GM04503 (cell line): ENCODE results near the gene NAIF1.
"Not testable (repeated sequence)": the region's sequence is repeated elsewhere in the genome, so short reads cannot be mapped to it uniquely, and the experiment has no call there.

Source experiments
- DNase-seq: peaks from one replicate; pipeline ENCODE4 v3.0.0-alpha.2; 2012; ENCODE audit warnings: low read depth

The NAIF1 gene

DNA sequence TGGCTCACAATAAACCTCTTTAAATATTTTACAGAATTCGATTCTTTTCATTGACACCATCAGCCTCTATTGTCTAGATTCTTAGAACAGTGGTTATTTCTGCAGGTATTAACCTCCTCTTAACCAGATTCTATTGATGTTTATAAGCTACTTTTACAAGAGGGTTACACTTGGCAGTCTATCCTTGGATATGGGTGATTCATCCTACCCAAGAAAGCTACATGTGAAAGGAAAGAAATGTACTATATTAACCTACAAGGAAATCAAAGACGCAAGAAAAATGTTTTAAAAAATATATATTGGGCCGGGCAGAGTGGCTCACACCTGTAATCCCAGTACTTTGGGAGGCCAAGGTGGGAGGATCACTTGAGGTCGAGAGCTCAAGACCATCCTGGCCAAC, 17.6 kb upstream of the NAIF1 start:
- no peak for DNase-seq

GRCh38 chr9:128082151-128082550, 15.0 kb upstream of the NAIF1 start:
- DNase-seq = no peak

DNA sequence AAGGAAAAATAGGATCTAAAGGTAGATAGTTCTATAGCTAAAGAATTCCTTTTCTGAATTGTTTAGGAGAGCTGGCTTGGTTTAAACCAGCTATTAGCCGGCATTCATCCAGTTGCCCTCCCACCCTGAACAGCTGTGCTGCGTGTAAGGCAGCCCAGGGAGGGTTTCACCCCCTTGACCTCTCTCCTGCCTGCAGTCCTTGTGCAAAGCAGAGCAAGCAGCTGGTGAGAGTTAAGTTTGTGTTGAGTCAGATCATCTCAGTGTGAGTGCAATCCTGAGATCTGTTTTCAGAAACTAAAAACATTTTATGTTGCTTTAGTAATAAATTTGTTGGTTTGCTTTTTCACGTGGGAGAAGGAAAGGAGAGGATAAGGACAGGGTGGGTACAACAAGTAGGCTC, 13.9 kb upstream of the NAIF1 start:
- DNase-seq = peak; percentile 83

DNA sequence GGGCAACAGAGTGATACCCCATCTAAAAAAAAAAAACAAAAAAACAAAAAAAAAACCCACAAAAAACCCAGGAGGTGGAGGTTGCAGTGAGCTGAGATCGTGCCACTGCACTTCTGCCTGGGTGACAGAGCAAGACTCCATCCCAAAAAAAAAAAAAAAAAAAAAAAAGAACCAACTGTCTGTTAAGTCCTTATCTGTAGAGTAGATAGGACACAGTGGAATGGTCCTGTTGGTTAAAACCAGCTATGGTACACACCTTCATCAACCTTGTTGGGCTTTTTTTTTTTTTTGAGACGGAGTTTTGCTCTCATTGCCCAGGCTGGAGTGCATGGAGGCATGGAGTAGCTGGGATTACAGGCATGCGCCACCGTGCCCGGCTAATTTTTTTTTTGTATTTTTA, 13.1 kb upstream of the NAIF1 start:
- DNase-seq = no peak

DNA sequence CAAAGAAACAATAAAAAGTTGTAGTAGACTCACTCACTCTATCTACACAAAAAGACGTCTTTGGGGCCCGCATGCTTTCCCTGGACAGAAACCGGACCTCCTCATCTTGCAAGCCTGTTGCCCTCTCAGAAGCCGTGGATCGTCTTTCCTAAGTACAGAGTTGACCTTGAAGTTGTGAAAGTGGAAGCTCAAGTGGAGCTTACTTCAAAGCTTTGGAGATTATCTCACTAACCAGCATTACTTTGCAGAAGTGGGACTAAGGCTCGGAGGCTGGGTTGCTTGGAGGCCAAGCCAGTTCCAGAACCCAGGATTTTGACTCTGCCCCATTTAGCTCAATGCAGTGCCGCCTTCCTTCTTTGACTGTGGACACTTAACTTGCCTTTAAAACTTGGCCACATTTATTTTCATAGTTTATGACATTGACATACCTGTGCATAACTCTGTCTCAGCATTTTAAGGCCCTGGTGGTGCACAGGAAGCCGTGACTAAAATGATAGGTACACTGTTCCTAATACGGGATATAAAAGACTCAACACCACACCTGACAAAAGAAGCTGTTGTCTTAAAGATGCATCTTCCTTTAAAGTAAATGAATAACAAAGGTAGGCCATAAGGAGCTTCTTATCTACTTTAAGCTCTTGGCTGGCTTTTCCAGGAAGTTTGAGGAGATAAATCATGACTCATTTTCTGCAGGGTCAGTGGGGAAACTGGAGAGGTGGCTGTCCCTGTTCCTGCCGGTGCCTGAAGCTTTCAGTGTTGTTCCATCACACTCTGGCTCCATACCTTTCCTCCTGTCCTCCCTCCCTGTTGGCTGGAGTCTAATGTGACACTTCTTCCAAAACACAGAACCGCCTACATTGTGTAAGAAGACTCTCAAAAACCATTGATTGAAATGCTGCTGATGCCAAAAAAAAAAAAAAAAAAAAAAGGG, 11.6 kb upstream of the NAIF1 start:
- no peak for DNase-seq

DNA sequence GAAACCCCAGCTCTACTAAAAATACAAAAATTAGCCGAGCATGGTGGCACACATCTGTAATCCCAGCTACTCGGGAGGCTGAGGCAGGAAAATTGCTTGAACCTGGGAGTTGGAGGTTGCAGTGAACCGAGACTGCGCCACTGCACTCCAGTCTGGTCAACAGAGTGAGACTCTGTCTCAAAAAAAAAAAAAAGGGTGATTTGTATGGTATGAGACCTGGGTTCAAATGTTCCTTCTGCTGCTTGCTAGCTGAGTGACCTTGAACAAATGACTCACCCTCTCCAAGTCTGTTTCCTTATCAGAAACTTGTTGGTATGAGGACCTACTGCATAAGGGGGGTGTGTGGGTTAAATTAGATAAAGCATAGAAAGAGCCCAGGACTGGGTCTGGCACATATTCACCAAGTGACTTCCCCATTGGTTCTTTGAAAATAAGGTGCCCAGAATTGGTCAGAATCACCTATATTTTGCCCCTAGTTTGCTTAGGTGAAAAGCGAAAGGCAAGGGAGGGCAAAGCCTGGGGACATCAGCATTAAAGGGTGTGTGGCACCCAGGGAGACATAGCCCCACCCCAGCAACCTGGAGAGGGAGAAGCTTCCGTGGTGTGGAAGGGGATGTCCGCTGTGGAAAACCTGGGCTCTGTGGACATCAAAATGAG, 10.9 kb upstream of the NAIF1 start:
- no peak for DNase-seq

DNA sequence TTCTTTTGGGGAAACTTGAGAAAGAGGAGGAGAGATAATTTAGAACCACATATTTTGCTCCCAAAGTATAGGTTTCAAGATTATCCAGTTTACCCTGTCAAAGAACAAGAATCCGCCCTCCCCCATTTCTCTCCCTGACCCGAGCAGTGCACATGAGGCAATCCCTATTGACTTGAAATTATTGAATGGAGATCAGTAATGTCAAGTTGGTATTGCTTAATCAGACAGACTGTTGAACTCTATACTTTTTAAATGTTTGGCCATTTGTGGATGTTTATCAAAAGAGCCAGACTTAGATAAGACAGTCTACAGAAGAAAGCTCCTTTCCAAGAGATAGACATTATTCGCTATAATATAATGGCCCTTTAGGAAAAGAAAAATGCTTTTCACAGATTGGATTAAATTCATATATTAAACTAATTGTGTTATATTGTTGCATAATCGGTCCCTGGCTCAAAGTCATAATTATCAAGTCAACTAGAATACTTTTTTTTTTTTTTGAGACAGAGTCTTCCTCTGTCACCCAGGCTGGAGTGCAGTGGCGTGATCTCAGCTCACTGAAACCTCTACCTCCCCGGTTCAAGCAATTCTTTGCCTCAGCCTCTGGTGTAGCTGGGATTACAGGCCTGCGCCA, 6.2 kb upstream of the NAIF1 start:
- DNase-seq = no peak

GRCh38 chr9:128072144-128073021, 5.3 kb upstream of the NAIF1 start:
- peak; percentile 43 for DNase-seq

GRCh38 chr9:128071475-128071874, 4.4 kb upstream of the NAIF1 start:
- not testable (repeated sequence) for DNase-seq

DNA sequence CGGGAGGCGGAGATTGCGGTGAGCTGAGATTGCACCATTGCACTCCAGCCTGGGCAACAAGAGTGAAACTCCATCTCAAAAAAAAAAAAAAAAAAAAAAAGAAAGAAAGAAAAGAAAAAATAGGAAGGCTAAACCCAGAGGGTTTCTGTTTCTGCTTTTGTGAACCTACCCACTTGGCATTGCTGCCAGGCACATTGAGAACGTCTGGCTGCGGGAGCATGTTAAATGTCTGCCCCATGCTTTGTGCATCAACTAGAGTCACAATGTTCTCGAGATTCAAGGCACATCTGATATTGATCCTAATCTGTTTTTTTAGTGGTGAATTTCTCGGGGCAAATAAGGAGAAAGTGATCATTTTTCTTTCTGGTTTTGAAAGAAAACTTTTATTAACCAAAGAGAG, 3.8 kb upstream of the NAIF1 start:
- DNase-seq = no peak

GRCh38 chr9:128068386-128069205, 1.5 kb upstream of the NAIF1 start:
- no peak for DNase-seq

DNA sequence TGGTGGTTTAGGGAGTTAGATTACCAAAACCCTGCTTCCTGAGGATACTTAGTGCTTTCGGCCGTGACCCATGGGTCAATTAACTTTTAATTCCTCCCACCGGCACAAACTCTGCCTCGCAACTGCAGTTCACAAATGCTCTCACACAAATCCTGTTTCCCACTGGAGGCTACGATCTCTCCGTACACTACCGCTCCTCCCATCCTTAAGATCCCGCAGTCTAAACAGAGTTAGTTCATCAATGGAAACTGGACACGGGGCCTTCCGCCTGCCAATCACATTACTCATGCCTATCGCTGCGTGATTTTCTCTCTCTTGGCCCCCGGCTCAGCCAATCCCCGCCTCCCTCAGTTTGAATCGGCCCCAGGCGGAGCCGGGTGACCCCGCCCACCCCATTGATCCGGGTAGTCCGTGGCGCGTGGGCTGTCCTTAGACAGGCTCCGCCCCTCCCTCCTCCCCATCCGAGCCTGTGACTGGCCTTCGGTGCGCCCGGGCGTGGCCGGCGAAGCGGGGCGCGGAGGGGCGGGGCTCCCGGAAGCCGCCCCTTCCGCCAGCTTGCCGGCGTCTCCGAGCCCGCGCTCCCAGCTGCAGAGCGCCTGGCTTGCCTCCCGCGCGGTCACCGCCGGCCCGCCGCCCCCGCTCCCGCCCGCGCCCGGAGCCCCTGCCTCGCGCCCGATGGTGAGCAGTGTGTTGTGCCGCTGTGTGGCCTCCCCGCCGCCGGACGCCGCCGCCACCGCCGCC, 695 bp upstream of the NAIF1 start, which contains the start of gene SLC25A25:
Gene SLC25A25 (plus strand): TSS at position 588 of the 741 bp plus-strand sequence. CDS start 88 bp downstream, at position 676.
- DNase-seq = peak; percentile 88

GRCh38 chr9:128065907-128066712, 1.0 kb downstream of the NAIF1 start:
- no peak for DNase-seq

DNA sequence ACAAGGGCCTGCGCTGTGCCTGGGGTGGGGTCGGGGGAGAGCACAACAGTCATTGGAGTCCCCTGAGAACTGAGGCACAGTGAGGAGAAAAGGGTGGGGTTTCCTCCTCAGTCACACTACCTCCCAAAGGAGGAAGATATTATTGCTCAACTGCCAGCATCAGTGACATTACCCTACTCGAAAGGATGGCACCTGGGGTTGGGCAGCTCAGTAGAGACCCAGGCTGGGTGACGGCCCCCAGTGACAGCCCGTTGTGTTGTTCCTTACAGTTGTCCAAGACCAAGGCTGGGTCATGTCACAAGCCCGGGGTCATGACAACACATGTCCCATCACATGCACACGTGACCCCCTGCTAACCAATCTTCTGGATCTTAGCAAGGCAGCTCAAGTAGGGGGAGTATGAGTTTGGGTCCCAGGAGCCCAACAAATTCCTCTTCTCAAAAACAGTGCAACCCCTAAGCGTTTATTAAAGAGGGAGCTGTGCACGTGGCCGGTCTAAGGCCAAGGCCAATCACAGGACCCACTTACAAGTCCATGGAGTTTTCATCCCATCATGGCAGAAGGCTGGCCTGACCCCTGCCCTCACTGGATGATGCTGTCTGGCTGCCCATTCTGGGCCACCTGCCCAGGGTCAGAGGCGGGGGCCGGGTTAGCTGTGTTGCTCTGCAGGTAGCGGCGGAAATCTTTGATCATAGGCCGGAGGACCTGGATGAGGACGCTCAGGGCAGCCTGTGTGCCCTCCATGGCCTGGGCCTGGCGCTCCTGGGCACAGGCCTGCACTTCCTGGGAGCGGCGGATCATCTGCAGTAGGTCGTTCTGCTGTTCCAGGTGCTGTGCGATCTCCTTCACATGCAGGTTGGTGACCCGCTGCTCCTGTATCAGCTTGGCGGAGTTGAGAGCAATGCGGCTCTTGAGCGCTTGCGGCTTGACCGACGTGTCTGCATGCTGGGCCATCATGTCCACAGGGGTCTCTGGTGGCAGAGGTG, 4.0 kb downstream of the NAIF1 start:
- DNase-seq = no peak

DNA sequence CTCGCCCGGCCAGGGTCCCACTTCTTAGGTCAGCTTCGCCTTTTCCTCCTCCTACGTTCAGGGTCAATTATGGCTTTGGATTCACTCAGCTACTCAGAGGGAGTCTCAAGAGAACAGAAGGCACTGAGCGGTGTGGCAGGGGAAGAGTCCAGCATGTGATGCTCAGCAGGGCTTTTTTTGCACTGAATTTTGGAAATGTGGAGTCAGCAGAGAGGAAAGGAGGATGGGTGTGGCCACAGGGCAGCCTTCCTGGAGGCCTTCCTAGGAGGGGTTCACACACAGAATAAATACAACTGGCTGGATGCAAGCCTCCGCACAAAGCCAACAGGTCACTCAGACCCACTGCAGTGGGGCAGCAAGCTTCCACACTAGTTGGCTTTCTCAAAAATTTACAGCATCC, 4.8 kb downstream of the NAIF1 start:
- DNase-seq = no peak

- no peak for DNase-seq
Observed at GRCh38 chr9:128061275-128061960, 5.7 kb downstream of the NAIF1 start.

- DNase-seq = no peak
Observed at GRCh38 chr9:128059365-128059983, 7.6 kb downstream of the NAIF1 start.
